PFSK-1 (cell line): Measurements from ENCODE around the gene BTG2.

Experiments
- FOXP2 ChIP-seq: optimal IDR thresholded peaks from 2 replicates; pipeline ENCODE3; 2011; ENCODE audit warnings: borderline replicate concordance, control low read depth, inconsistent platforms; ENCODE audit not compliant: insufficient read depth; ENCODE audit errors: extremely low read length, extremely low read depth
- POLR2AphosphoS5 ChIP-seq: IDR thresholded peaks from 2 replicates; pipeline ENCODE4 v1.6.1; 2012; ENCODE audit warnings: low read depth, mild to moderate bottlenecking, control low read depth, low read length, moderate library complexity
- SIN3A ChIP-seq: IDR thresholded peaks from 2 replicates; pipeline ENCODE4 v1.6.1; 2012; ENCODE audit warnings: mild to moderate bottlenecking, low read length, moderate library complexity, borderline replicate concordance; ENCODE audit not compliant: insufficient read depth
- TAF1 ChIP-seq: IDR thresholded peaks from 2 replicates; pipeline ENCODE4 v1.6.1; 2012; ENCODE audit warnings: low read length, control low read depth, borderline replicate concordance; ENCODE audit not compliant: insufficient read depth
- TF ChIP-seq, protein P1 (sequence below), 2 experiments: IDR thresholded peaks; 2 replicates each; pipeline versions ENCODE4 v1.6.1 to v1.8.0; 2011 to 2012; ENCODE audit warnings: low read depth in 2 of 2, low read length in 2 of 2, control low read depth in 1 of 2, inconsistent platforms in 1 of 2, mild to moderate bottlenecking in 1 of 2, moderate library complexity in 1 of 2; ENCODE audit not compliant: insufficient read depth in 1 of 2

DNA sequence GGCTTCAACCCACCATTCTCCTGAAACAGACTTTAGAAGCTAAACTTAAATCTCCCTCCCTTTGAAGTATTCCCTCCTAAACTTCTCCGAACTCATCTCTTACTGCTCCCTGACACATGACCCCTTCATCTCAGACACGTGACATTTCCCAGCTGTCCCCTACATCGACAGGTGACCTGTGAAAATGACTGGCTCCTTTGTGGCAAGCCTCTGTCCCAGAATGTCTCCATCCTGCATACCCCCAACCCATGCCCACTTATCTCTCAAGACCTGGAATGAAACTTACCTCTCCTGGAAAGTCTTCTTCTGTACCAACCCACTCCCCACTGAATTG, 41.4 kb downstream of the BTG2 start:
- TF ChIP-seq POLR2AphosphoS5 (no peak), TAF1 (no peak), SIN3A (no peak), FOXP2 (no peak)
- TF ChIP-seq, protein P1, sequence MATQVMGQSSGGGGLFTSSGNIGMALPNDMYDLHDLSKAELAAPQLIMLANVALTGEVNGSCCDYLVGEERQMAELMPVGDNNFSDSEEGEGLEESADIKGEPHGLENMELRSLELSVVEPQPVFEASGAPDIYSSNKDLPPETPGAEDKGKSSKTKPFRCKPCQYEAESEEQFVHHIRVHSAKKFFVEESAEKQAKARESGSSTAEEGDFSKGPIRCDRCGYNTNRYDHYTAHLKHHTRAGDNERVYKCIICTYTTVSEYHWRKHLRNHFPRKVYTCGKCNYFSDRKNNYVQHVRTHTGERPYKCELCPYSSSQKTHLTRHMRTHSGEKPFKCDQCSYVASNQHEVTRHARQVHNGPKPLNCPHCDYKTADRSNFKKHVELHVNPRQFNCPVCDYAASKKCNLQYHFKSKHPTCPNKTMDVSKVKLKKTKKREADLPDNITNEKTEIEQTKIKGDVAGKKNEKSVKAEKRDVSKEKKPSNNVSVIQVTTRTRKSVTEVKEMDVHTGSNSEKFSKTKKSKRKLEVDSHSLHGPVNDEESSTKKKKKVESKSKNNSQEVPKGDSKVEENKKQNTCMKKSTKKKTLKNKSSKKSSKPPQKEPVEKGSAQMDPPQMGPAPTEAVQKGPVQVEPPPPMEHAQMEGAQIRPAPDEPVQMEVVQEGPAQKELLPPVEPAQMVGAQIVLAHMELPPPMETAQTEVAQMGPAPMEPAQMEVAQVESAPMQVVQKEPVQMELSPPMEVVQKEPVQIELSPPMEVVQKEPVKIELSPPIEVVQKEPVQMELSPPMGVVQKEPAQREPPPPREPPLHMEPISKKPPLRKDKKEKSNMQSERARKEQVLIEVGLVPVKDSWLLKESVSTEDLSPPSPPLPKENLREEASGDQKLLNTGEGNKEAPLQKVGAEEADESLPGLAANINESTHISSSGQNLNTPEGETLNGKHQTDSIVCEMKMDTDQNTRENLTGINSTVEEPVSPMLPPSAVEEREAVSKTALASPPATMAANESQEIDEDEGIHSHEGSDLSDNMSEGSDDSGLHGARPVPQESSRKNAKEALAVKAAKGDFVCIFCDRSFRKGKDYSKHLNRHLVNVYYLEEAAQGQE (IDR thresholded peaks at IDR 0.05; ENCODE audit: insufficient read depth in 1 of 2, low read depth in 2 of 2, low read length in 2 of 2) = no peak
